Caco-2 (cell line): ENCODE data around the gene TMEM63C. TPM values are rescaled to one million over a fixed set of nuclear protein-coding genes. Genes with fewer than 3 reads are reported as not detected.

Source experiments
- BruUV-seq: library from RNA; stranded (reverse); fragments of 400-500 nt; replicated peaks from 2 replicates; lab custom pipeline; 2021; lab: Mats Ljungman, UMichigan
- CTCF ChIA-PET: fragments of 300-600 bp; sonication (Branson Sonifier 250); formaldehyde crosslinking; loops from one replicate; lab custom pipeline; 2022; ENCODE audit warnings: antibody characterized with exemption; lab: Charles Lee
- POLR2A ChIA-PET: fragments of 300-600 bp; sonication (Branson Sonifier 250); formaldehyde crosslinking; loops from one replicate; lab custom pipeline; 2022; ENCODE audit warnings: antibody characterized with exemption; lab: Charles Lee
- DNase-seq, 2 experiments: peaks; one replicate each; pipeline versions ENCODE4 v3.0.0 to v3.0.0-alpha.2; 2020 to 2022
- H3K27me3 ChIP-seq: replicated peaks from 2 replicates; pipeline ENCODE4 v1.6.0; 2011; ENCODE audit warnings: low read length; ENCODE audit not compliant: control insufficient read depth, insufficient read depth
- H3K36me3 ChIP-seq: 2 replicates; pipeline ENCODE4 v1.5.1; 2011; ENCODE audit warnings: low read length; ENCODE audit not compliant: control insufficient read depth, insufficient read depth
- H3K4me1 ChIP-seq: fragments of 250-450 bp; sonication (Bioruptor Pico); 2 replicates; pipeline ENCODE4 v1.5.1; 2020; ENCODE audit warnings: mild to moderate bottlenecking
- H3K4me3 ChIP-seq: 2 replicates; pipeline ENCODE4 v1.5.1; 2011; ENCODE audit warnings: low read depth, mild to moderate bottlenecking, control low read depth, low read length
- H3K9me3 ChIP-seq: fragments of 250-450 bp; sonication (Bioruptor Pico); 2 replicates; pipeline ENCODE4 v1.5.1; 2020; ENCODE audit warnings: mild to moderate bottlenecking, moderate library complexity
- H3K27ac Mint-ChIP-seq: one replicate; pipeline ENCODE4 v1.8.0; 2022; ENCODE audit warnings: mixed read lengths; ENCODE audit not compliant: unreplicated experiment
- H3K27me3 Mint-ChIP-seq: one replicate; pipeline ENCODE4 v1.8.0; 2022; ENCODE audit warnings: mixed read lengths; ENCODE audit not compliant: insufficient read depth, unreplicated experiment
- H3K36me3 Mint-ChIP-seq: one replicate; pipeline ENCODE4 v1.8.0; 2022; ENCODE audit warnings: mild to moderate bottlenecking, mixed read lengths; ENCODE audit not compliant: insufficient read depth, unreplicated experiment
- H3K4me1 Mint-ChIP-seq: one replicate; pipeline ENCODE4 v1.8.0; 2022; ENCODE audit warnings: low read depth, mixed read lengths; ENCODE audit not compliant: unreplicated experiment
- H3K4me3 Mint-ChIP-seq: one replicate; pipeline ENCODE4 v1.8.0; 2022; ENCODE audit warnings: mild to moderate bottlenecking, moderate library complexity, mixed read lengths; ENCODE audit not compliant: unreplicated experiment
- H3K9me3 Mint-ChIP-seq: one replicate; pipeline ENCODE4 v1.8.0; 2022; ENCODE audit warnings: mixed read lengths; ENCODE audit not compliant: unreplicated experiment
- intact Hi-C: fragments of 100-400 bp; cut with micrococcal nuclease; formaldehyde crosslinking; loops from one replicate; pipeline ENCODE4 v1.10.0; 2022; ENCODE audit not compliant: unreplicated experiment
- total RNA-seq: library from RNA; stranded (reverse); gene quantifications from 2 replicates; pipeline ENCODE4 v1.2.3, GENCODE V29; 2022
- TF ChIP-seq, protein P1 (sequence below), 2 experiments: fragments of 200-600 bp in 1 of 2; IDR thresholded peaks; 1 replicate in 1 of 2; 2 replicates in 1 of 2; pipeline versions ENCODE4 v1.5.1 to v1.8.0; 2011 to 2022; ENCODE audit warnings: antibody characterized with exemption in 1 of 2, control low read depth in 1 of 2, inconsistent platforms in 1 of 2, low read depth in 1 of 2, low read length in 1 of 2, mild to moderate bottlenecking in 1 of 2, moderate library complexity in 1 of 2; ENCODE audit not compliant: insufficient read depth in 1 of 2, severe bottlenecking in 1 of 2, unreplicated experiment in 1 of 2

The TMEM63C gene
- total RNA-seq, 1 experiment from 2014 or later = 1.3 TPM

DNA sequence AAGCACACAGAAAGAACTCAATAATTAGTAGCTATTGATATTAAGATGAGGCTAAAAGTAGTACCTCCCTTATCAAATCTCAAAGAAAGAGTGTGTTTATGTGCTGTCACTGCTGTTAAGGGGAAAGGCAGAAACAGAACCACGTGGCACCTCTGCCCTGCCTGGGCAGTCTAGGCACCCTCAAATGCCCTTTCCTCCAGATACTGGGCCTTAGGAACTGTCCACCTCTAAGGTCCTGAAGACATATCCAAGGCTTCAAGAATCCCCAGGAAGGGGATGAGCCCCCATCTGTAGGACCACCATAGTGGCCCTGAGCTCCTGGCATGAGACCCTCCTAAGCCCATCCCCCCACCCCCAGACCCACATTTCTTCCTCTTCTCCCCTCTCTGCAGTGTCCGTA lies 60.4 kb downstream of the TMEM63C start:
- no peaks in the 10 kb centered on the region for H3K9me3 ChIP-seq
- TF ChIP-seq, protein P1, sequence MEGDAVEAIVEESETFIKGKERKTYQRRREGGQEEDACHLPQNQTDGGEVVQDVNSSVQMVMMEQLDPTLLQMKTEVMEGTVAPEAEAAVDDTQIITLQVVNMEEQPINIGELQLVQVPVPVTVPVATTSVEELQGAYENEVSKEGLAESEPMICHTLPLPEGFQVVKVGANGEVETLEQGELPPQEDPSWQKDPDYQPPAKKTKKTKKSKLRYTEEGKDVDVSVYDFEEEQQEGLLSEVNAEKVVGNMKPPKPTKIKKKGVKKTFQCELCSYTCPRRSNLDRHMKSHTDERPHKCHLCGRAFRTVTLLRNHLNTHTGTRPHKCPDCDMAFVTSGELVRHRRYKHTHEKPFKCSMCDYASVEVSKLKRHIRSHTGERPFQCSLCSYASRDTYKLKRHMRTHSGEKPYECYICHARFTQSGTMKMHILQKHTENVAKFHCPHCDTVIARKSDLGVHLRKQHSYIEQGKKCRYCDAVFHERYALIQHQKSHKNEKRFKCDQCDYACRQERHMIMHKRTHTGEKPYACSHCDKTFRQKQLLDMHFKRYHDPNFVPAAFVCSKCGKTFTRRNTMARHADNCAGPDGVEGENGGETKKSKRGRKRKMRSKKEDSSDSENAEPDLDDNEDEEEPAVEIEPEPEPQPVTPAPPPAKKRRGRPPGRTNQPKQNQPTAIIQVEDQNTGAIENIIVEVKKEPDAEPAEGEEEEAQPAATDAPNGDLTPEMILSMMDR (IDR thresholded peaks at IDR 0.05; ENCODE audit: insufficient read depth in 1 of 2, low read depth in 1 of 2, low read length in 1 of 2, severe bottlenecking in 1 of 2, unreplicated experiment in 1 of 2) = no peak
- intact Hi-C loops = no loop called here
- H3K4me1 Mint-ChIP-seq = no peaks in the 10 kb centered on the region
- DNase-seq = no peak
- H3K36me3 ChIP-seq = no peaks in the 10 kb centered on the region
- ChIA-PET CTCF (no interaction called here), POLR2A (no interaction called here)
- no peaks in the 10 kb centered on the region for H3K4me1 ChIP-seq
- no peaks in the 10 kb centered on the region for H3K9me3 Mint-ChIP-seq
- H3K27me3 ChIP-seq = no peaks in the 10 kb centered on the region
- no peak overlapping the region for H3K4me3 ChIP-seq
- H3K27ac Mint-ChIP-seq = no peak overlapping the region
- no peak overlapping the region for H3K4me3 Mint-ChIP-seq
- no TSS peak for BruUV-seq
- no peaks in the 10 kb centered on the region for H3K36me3 Mint-ChIP-seq
- peaks cover 3% of the 10 kb centered on the region for H3K27me3 Mint-ChIP-seq

DNA sequence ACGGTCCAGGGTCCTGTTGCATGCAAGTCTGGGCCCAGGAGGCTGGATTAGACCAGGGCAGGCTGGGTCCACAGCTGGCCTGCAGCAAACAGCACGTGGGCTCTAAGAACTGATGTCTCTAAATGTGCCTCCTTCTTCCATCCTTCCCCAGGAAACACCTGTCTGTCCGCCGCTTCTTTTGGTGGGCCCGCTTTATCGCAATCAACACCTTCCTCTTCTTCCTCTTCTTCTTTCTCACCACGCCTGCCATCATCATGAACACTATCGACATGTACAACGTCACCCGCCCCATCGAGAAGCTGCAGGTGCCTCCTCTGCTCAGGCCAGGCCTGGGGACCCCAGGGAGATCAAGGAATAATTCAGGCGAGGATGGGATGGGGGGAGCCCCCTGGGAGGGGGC lies 61.2 kb downstream of the TMEM63C start:
- no TSS peak for BruUV-seq
- H3K27ac Mint-ChIP-seq = no peak overlapping the region
- no peaks in the 10 kb centered on the region for H3K27me3 ChIP-seq
- H3K36me3 Mint-ChIP-seq = no peaks in the 10 kb centered on the region
- no peaks in the 10 kb centered on the region for H3K9me3 ChIP-seq
- no peaks in the 10 kb centered on the region for H3K4me1 ChIP-seq
- H3K4me3 ChIP-seq = no peak overlapping the region
- H3K27me3 Mint-ChIP-seq = peaks cover 3% of the 10 kb centered on the region
- no peak overlapping the region for H3K4me3 Mint-ChIP-seq
- no peak for DNase-seq
- no peaks in the 10 kb centered on the region for H3K36me3 ChIP-seq
- ChIA-PET CTCF (no interaction called here), POLR2A (no interaction called here)
- TF ChIP-seq, protein P1 (IDR thresholded peaks at IDR 0.05; ENCODE audit: insufficient read depth in 1 of 2, low read depth in 1 of 2, low read length in 1 of 2, severe bottlenecking in 1 of 2, unreplicated experiment in 1 of 2) = no peak
- no peaks in the 10 kb centered on the region for H3K4me1 Mint-ChIP-seq
- H3K9me3 Mint-ChIP-seq = no peaks in the 10 kb centered on the region
- intact Hi-C loops = no loop called here

DNA sequence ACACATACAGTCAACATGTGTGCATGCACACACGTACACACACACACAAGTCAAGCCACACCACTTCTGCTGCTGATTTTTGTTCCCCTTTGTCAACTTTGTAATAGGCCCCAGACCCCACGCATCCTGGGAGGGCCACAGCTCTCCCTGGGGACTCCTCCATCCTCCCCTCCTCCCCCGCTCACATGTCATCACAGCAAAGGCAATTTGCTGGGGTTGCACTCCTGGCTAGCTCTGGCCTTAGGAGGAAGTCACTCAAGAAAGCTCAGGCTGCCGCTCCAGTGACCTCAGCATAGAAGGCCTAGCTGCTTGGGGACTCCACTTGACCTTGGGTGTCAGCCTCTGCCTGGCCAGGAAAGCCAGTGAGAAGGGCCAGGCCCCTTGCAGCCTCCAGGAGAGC lies 62.3 kb downstream of the TMEM63C start:
- BruUV-seq = no TSS peak
- TF ChIP-seq, protein P1 (IDR thresholded peaks at IDR 0.05; ENCODE audit: insufficient read depth in 1 of 2, low read depth in 1 of 2, low read length in 1 of 2, severe bottlenecking in 1 of 2, unreplicated experiment in 1 of 2) = no peak
- H3K4me1 ChIP-seq = no peaks in the 10 kb centered on the region
- H3K27me3 ChIP-seq = no peaks in the 10 kb centered on the region
- Mint-ChIP-seq H3K4me3 (no peak overlapping the region), H3K9me3 (no peaks in the 10 kb centered on the region), H3K36me3 (no peaks in the 10 kb centered on the region), H3K27ac (no peak overlapping the region), H3K4me1 (no peaks in the 10 kb centered on the region), H3K27me3 (peaks cover 3% of the 10 kb centered on the region)
- no peaks in the 10 kb centered on the region for H3K9me3 ChIP-seq
- no peak for DNase-seq
- no peak overlapping the region for H3K4me3 ChIP-seq
- no peaks in the 10 kb centered on the region for H3K36me3 ChIP-seq
- CTCF ChIA-PET = no interaction called here
- intact Hi-C loops = no loop called here
- POLR2A ChIA-PET = no interaction called here
